ENCODE results near the gene CD22. TPM values are rescaled to one million over a fixed set of nuclear protein-coding genes. Genes with fewer than 3 reads are reported as not detected.

CD22 gene
- total RNA-seq, 4 donors from 2014 or later: 0.91 to 4.2 TPM; not detected in 2

DNA sequence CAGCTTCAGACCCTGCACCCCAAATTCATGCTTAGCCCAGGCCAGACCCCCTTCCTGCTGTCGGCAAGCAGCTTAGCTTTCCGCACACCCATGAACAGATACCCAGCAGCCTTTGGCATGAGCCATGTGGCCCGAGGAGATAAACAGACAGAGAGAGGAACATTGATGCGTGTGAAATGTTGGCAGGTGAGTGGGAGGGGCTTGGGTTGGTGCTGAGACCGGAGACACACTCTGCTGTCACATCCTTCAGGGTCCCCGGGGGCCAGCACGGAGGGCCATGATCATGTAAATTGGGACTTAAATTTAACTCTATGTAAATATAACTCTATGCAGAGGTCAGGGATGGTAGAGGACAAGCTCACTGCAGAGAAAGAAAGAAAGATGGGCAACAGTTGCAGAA, 1.5 kb downstream of the CD22 start:
- H3K4me3 ChIP-seq (ENCODE audit: low read depth, poor library complexity, severe bottlenecking): no peak overlapping the region
- TF ChIP-seq, protein P1, sequence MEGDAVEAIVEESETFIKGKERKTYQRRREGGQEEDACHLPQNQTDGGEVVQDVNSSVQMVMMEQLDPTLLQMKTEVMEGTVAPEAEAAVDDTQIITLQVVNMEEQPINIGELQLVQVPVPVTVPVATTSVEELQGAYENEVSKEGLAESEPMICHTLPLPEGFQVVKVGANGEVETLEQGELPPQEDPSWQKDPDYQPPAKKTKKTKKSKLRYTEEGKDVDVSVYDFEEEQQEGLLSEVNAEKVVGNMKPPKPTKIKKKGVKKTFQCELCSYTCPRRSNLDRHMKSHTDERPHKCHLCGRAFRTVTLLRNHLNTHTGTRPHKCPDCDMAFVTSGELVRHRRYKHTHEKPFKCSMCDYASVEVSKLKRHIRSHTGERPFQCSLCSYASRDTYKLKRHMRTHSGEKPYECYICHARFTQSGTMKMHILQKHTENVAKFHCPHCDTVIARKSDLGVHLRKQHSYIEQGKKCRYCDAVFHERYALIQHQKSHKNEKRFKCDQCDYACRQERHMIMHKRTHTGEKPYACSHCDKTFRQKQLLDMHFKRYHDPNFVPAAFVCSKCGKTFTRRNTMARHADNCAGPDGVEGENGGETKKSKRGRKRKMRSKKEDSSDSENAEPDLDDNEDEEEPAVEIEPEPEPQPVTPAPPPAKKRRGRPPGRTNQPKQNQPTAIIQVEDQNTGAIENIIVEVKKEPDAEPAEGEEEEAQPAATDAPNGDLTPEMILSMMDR (IDR thresholded peaks at IDR 0.05): no peak
- TF ChIP-seq POLR2A (IDR thresholded peaks at IDR 0.05): no peak
- intact Hi-C loops (cut with DNase I; ENCODE audit: low total_unique reads): no loop called here
- no peak for DNase-seq (ENCODE audit: low spot score in 2 of 2)
- 61 to 64% methylated on average over 7 of the region's 7 CpGs for WGBS, 2 donors

DNA sequence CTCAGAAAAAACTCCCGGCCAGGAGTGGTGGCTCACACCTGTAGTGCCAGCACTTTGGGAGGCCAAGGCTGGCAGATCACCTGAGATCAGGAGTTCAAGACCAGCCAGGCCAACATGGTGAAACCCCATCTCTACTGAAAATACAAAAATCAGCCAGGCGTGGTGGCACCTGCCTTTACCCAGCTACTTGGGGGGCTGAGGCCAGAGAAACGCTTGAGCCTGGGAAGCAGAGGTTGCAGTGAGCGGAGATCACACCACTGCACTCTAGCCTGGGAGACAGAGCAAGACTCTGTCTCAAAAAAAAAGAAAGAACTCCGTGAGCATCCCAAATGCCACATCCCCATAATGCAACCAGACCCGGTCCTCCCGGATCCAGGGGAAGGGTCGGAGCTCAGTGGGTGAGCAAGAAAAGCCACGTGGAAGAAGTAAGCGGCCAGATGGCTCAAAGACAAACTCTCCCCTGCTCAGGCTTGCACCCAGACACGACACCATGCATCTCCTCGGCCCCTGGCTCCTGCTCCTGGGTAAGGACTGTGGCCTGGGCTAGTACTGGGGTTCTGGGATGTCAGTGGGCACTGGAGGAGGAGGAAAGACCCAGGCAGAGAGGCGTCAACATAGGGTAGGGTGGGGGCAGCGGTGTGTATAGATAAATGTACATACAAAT, 2.7 kb downstream of the CD22 start:
- no peak for TF ChIP-seq POLR2A (IDR thresholded peaks at IDR 0.05)
- TF ChIP-seq, protein P1 (IDR thresholded peaks at IDR 0.05): no peak
- intact Hi-C loops (cut with DNase I; ENCODE audit: low total_unique reads): no loop called here
- WGBS, 2 donors: 77 to 79% methylated on average over 14 of the region's 14 CpGs
- DNase-seq (ENCODE audit: low spot score in 2 of 2): no peak
- H3K4me3 ChIP-seq (ENCODE audit: low read depth, poor library complexity, severe bottlenecking): no peak overlapping the region

DNA sequence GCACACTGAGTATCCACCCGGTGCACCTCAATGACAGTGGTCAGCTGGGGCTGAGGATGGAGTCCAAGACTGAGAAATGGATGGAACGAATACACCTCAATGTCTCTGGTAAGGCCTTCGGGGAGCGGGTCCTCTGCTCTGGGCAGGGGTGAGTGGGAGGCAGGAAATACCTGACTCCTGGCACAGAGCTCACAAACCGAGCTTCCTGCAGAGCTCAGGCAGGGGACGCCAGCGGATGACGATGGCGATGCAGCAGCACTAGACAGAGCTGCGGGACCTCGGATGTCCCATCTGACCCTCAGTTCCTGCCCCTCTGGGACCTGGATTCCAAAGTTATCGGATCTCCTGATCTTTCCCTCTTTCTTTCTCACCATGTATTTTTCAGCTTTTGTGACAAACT, 3.8 kb downstream of the CD22 start:
- 67 to 70% methylated on average over 12 of the region's 12 CpGs for WGBS, 2 donors
- no peak overlapping the region for H3K4me3 ChIP-seq (ENCODE audit: low read depth, poor library complexity, severe bottlenecking)
- intact Hi-C loops (cut with DNase I; ENCODE audit: low total_unique reads): no loop called here
- TF ChIP-seq, protein P1 (IDR thresholded peaks at IDR 0.05): no peak
- no peak for TF ChIP-seq POLR2A (IDR thresholded peaks at IDR 0.05)
- no peak for DNase-seq (ENCODE audit: low spot score in 2 of 2)

DNA sequence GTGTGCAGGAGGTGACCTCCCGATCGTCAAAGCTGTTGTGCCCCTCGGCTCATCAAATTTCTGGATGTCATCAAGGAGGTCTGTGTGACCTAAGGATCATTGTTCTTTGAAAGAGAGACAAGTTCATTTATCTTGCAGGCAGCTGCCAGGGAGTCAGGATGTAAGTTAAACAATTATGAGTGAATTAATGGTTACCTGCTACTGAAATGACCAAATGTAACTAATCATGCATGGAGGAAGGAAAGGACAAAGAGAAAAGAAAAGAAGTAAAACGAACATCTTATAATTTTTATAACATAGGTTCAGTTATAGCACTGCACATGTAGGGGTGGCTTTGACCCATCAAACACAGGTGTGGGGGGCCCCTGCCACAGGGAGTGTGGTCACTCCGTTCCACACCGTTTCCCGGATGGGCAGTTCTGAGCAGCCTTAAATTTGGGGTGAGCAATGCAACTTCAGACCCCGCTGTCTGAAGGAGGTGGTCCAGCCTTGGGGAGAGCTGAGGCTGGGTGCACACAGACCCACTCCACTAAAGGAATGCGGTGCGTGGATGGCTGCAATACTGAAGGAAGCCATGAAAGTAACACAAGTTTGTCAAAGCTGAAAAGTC, 5.3 kb downstream of the CD22 start:
- WGBS, 2 donors: 86 to 91% methylated on average over 10 of the region's 10 CpGs
- DNase-seq (ENCODE audit: low spot score in 2 of 2): no peak
- no peak overlapping the region for H3K4me3 ChIP-seq (ENCODE audit: low read depth, poor library complexity, severe bottlenecking)
- intact Hi-C loops (cut with DNase I; ENCODE audit: low total_unique reads): no loop called here
- TF ChIP-seq, protein P1 (IDR thresholded peaks at IDR 0.05): no peak
- TF ChIP-seq POLR2A (IDR thresholded peaks at IDR 0.05): no peak

DNA sequence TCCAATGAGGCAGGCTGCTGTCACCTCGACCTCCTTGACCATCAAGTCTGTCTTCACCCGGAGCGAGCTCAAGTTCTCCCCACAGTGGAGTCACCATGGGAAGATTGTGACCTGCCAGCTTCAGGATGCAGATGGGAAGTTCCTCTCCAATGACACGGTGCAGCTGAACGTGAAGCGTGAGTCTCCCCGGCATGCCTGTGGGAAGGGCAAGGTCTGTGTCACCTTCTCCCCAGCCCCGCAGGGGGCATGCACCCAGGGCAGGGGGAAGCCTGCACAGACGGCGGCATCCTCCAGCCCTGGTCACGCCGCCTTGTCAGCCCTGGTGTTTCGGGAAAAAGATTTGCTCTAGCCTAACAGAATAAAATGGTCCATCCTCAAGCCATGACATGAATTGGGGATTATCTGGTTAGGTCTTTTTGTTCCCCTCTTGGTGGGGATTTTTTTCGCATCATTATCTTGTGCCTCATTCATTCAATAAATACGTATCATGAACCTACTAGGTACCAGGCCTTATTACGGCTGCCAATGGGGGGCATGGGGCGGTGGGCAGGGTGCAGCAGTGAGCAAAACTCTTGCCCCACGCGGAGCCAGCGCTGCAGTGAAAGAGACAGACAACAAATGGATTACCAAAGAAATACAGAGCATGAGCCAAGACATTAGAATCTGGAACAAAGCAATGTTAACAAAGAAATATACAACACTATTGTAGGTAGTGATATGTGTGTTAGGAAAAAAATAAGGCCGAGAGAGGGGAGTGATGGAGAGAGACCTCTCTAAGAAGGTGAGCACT, 7.4 kb downstream of the CD22 start:
- TF ChIP-seq POLR2A (IDR thresholded peaks at IDR 0.05): no peak
- TF ChIP-seq, protein P1 (IDR thresholded peaks at IDR 0.05): no peak
- intact Hi-C loops (cut with DNase I; ENCODE audit: low total_unique reads): no loop called here
- no peak for DNase-seq (ENCODE audit: low spot score in 2 of 2)
- WGBS, 2 donors: 87 to 91% methylated on average over 21 of the region's 21 CpGs
- no peak overlapping the region for H3K4me3 ChIP-seq (ENCODE audit: low read depth, poor library complexity, severe bottlenecking)
